Panc1 (cell line): ENCODE data around the gene KCNQ1. TPM values are rescaled to one million over a fixed set of nuclear protein-coding genes. Genes with fewer than 3 reads are reported as not detected.

Source experiments
- ATAC-seq: fragments of 200-7000 bp; cut with Tn5 transposase; 2 replicates; pipeline ENCODE4 v1.9.1; 2020; ENCODE audit warnings: mild to moderate bottlenecking, moderate library complexity
- BruUV-seq: library from RNA; stranded (reverse); fragments of 400-500 nt; replicated peaks from 2 replicates; lab custom pipeline; 2021; lab: Mats Ljungman, UMichigan
- CTCF ChIA-PET: fragments of 300-600 bp; sonication (Branson Sonifier 250); formaldehyde crosslinking; loops from one replicate; lab custom pipeline; 2022; ENCODE audit warnings: antibody characterized with exemption; lab: Charles Lee
- POLR2A ChIA-PET: fragments of 300-600 bp; sonication (Branson Sonifier 250); formaldehyde crosslinking; loops from one replicate; lab custom pipeline; 2022; ENCODE audit warnings: antibody characterized with exemption; lab: Charles Lee
- DNase-seq: peaks from one replicate; pipeline ENCODE4 v3.0.0-alpha.2; 2010; ENCODE audit warnings: low read depth, low spot score
- H3K27ac ChIP-seq: 2 replicates; pipeline ENCODE4 v1.5.1; 2011; ENCODE audit warnings: mild to moderate bottlenecking, low read length, inconsistent platforms
- H3K27me3 ChIP-seq: fragments of 200-500 bp; sonication (Bioruptor generic); 2 replicates; pipeline ENCODE4 v1.6.0; 2014; ENCODE audit warnings: low read length, inconsistent platforms; ENCODE audit not compliant: control insufficient read depth, insufficient read depth
- H3K36me3 ChIP-seq: fragments of 200-500 bp; sonication (Bioruptor generic); 2 replicates; pipeline ENCODE4 v1.5.1; 2014; ENCODE audit warnings: inconsistent platforms, mild to moderate bottlenecking, low read length, moderate library complexity; ENCODE audit not compliant: control insufficient read depth, insufficient read depth
- H3K4me1 ChIP-seq: 2 replicates; pipeline ENCODE4 v1.5.1; 2011; ENCODE audit warnings: inconsistent platforms, mild to moderate bottlenecking, low read length, moderate library complexity; ENCODE audit not compliant: control insufficient read depth, insufficient read depth
- H3K4me3 ChIP-seq, 2 experiments: 2 replicates each; pipeline ENCODE4 v1.5.1; 2011 to 2012; ENCODE audit warnings: low read depth in 2 of 2, low read length in 2 of 2, mild to moderate bottlenecking in 2 of 2, inconsistent platforms in 1 of 2, moderate library complexity in 1 of 2
- H3K9me3 ChIP-seq: fragments of 200-500 bp; sonication (Bioruptor generic); 2 replicates; pipeline ENCODE4 v1.5.1; 2014; ENCODE audit warnings: low read depth, mild to moderate bottlenecking, inconsistent platforms, low read length, moderate library complexity; ENCODE audit not compliant: control insufficient read depth, insufficient read depth
- CTCF ChIP-seq: fragments of 450-650 bp; IDR thresholded peaks from 2 replicates; pipeline ENCODE4 v1.5.1; 2017; ENCODE audit warnings: mild to moderate bottlenecking
- POLR2AphosphoS5 ChIP-seq: IDR thresholded peaks from 2 replicates; pipeline ENCODE4 v1.6.1; 2012; ENCODE audit warnings: mild to moderate bottlenecking, low read depth, low read length, moderate library complexity
- REST ChIP-seq, 2 experiments: IDR thresholded peaks; 2 replicates each; pipeline ENCODE4 v1.6.1; 2011 to 2012; ENCODE audit warnings: low read depth in 2 of 2, control low read depth in 1 of 2, low read length in 1 of 2, mild to moderate bottlenecking in 1 of 2, moderate library complexity in 1 of 2; ENCODE audit not compliant: insufficient read depth in 1 of 2
- SIN3A ChIP-seq: IDR thresholded peaks from 2 replicates; pipeline ENCODE4 v1.6.1; 2012; ENCODE audit warnings: low read depth, mild to moderate bottlenecking, low read length, moderate library complexity, borderline replicate concordance; ENCODE audit not compliant: insufficient read depth
- TCF7L2 ChIP-seq: IDR thresholded peaks from 2 replicates; pipeline ENCODE4 v1.6.1; 2011; ENCODE audit warnings: mild to moderate bottlenecking, low read depth, low read length, inconsistent platforms
- in situ Hi-C: cut with HindIII; loops from 2 replicates; pipeline ENCODE4 v1.10.0; 2016; ENCODE audit warnings: low sequenced_read_pairs, low pct_unique_long_range_greater_than_20kb
- intact Hi-C: fragments of 100-400 bp; cut with micrococcal nuclease; formaldehyde crosslinking; loops from one replicate; pipeline ENCODE4 v1.10.0; 2022; ENCODE audit not compliant: unreplicated experiment
- total RNA-seq: library from RNA; stranded (reverse); gene quantifications from one replicate; pipeline ENCODE4 v1.2.1, GENCODE V29; 2021; ENCODE audit not compliant: unreplicated experiment

KCNQ1 gene
- total RNA-seq, 1 experiment from 2014 or later: 1.0 TPM

- CTCF ChIA-PET: no interaction called here
Observed at GRCh38 chr11:2730272-2731129, 285.7 kb downstream of the KCNQ1 start.

More at GRCh38 chr11:2730272-2731129, 285.7 kb downstream of the KCNQ1 start:
- intact Hi-C loops: no loop called here
- Histone ChIP-seq H3K36me3 (no peaks in the 10 kb centered on the region), H3K4me1 (peaks cover 7% of the 10 kb centered on the region), H3K27ac (no peak overlapping the region), H3K4me3 (no peak overlapping the region), H3K9me3 (no peaks in the 10 kb centered on the region), H3K27me3 (no peaks in the 10 kb centered on the region)
- POLR2A ChIA-PET: no interaction called here
- BruUV-seq: no TSS peak
- ATAC-seq: no peak
- in situ Hi-C loops: no loop called here
- DNase-seq: no peak
- TF ChIP-seq REST (IDR thresholded peaks at IDR 0.05; ENCODE audit: insufficient read depth in 1 of 2, low read depth in 2 of 2, low read length in 1 of 2) (no peak), CTCF (no peak), SIN3A (no peak), POLR2AphosphoS5 (no peak), TCF7L2 (no peak)
